ENCODE measurements around the gene NLK. TPM values are rescaled to one million over a fixed set of nuclear protein-coding genes. Genes with fewer than 3 reads are reported as not detected.

NLK gene
- total and polyA plus RNA-seq, 10 of the 15 experiments (the other 5 are each of a cell fraction or from before 2014, with no cell fraction given) = 5.0 to 22.9 (median 15.0) TPM

GRCh38 chr17:28092088-28092487 lies 49.6 kb downstream of the NLK start:
- FAIRE-seq (no peak), DNase-seq (ENCODE audit: low read depth, low spot score) (no peak), ATAC-seq (no peak)
- H3K36me3 ChIP-seq (ENCODE audit: control insufficient read depth in 2 of 2, insufficient read depth in 2 of 2, low read length in 1 of 2) = no peaks in the 10 kb centered on the region
- in situ Hi-C loops (cut with MboI) (no loop called here), intact Hi-C loops (cut with micrococcal nuclease; ENCODE audit: unreplicated experiment) (no loop called here)
- CTCF ChIA-PET = interaction anchor here (0.6 to 1.0 kb wide), 3 partner anchors 10 to 482 kb away, joined by 3 read pairs; no protein-coding TSS in a partner anchor
- H4K20me1 ChIP-seq (ENCODE audit: control insufficient read depth, insufficient read depth) = no peaks in the 10 kb centered on the region
- SMC1A ChIA-PET (ENCODE audit: uncharacterized antibody, unreplicated experiment) = interaction anchor here (0.6 to 1.6 kb wide), 5 partner anchors 17 to 100 kb away, joined by 3 to 8 read pairs (median 5); no protein-coding TSS in a partner anchor
- H3K79me2 ChIP-seq (ENCODE audit: control insufficient read depth, insufficient read depth, low read length) = no peaks in the 10 kb centered on the region; the same call in 1 of the 2 replicates
- H3K4me1 ChIP-seq (ENCODE audit: control insufficient read depth, insufficient read depth, low read length) = no peaks in the 10 kb centered on the region
- no peak overlapping the region for H3K4me2 ChIP-seq (ENCODE audit: control insufficient read depth, insufficient read depth)
- POLR2A ChIA-PET = no interaction called here
- no peak for TF ChIP-seq NR2C1 (IDR thresholded peaks at IDR 0.05)
- no peak for TF ChIP-seq ASH2L (IDR thresholded peaks at IDR 0.05; ENCODE audit: borderline replicate concordance, low read depth)
- TF ChIP-seq CREB1 (IDR thresholded peaks at IDR 0.05; ENCODE audit: low read depth) = no peak
- TF ChIP-seq IRF4 (IDR thresholded peaks at IDR 0.05; ENCODE audit: low read depth, low read length) = no peak
- no peak for TF ChIP-seq YY1 (IDR thresholded peaks at IDR 0.05; ENCODE audit: low read depth, low read length)
- no peaks in the 10 kb centered on the region; the same call in 2 of the 3 replicates for H3K9me3 ChIP-seq (replicated peaks; ENCODE audit: control insufficient read depth, insufficient read depth, low read length)
- no peak overlapping the region for H3K9ac ChIP-seq (ENCODE audit: control insufficient read depth, insufficient read depth, low read length)
- no TSS peak for BruUV-seq (replicated peaks)
- RAD21 ChIA-PET (ENCODE audit: unreplicated experiment) = interaction anchor here (0.5 to 1.1 kb wide), 2 partner anchors 38 to 159 kb away, joined by 3 read pairs; no protein-coding TSS in a partner anchor
- H3K4me3 ChIP-seq = no peak overlapping the region
- no peaks in the 10 kb centered on the region for H3K27me3 ChIP-seq (replicated peaks in 1 of 2; ENCODE audit: control insufficient read depth in 2 of 2, insufficient read depth in 2 of 2, low read length in 1 of 2)
- H2AFZ ChIP-seq (ENCODE audit: control insufficient read depth, low read depth, low read length) = no peak overlapping the region
- WGBS (ENCODE audit: insufficient coverage, insufficient replicate concordance, low lambda C conversion rate, missing lambda C conversion rate) = 100% methylated on average over 1 of the region's 1 CpG
- no peak overlapping the region for H3K27ac ChIP-seq (ENCODE audit: control insufficient read depth, insufficient read depth)

GRCh38 chr17:28093999-28094716 lies 51.7 kb downstream of the NLK start:
- no peak overlapping the region for H3K4me3 ChIP-seq
- POLR2A ChIA-PET = interaction anchor here (0.7 to 1.2 kb wide), 2 partner anchors 44 to 209 kb away, joined by 3 read pairs; no protein-coding TSS in a partner anchor
- no peaks in the 10 kb centered on the region; the same call in 1 of the 2 replicates for H3K79me2 ChIP-seq (ENCODE audit: control insufficient read depth, insufficient read depth, low read length)
- no peaks in the 10 kb centered on the region for H4K20me1 ChIP-seq (ENCODE audit: control insufficient read depth, insufficient read depth)
- no peak overlapping the region for H3K9ac ChIP-seq (ENCODE audit: control insufficient read depth, insufficient read depth, low read length)
- H3K9me3 ChIP-seq (replicated peaks; ENCODE audit: control insufficient read depth, insufficient read depth, low read length) = no peaks in the 10 kb centered on the region; the same call in 2 of the 3 replicates
- RAD21 ChIA-PET (ENCODE audit: unreplicated experiment) = interaction anchor here (0.7 to 1.4 kb wide), 4 partner anchors 37 to 295 kb away, joined by 3 to 5 read pairs (median 4); no protein-coding TSS in a partner anchor
- no peak overlapping the region for H3K4me2 ChIP-seq (ENCODE audit: control insufficient read depth, insufficient read depth)
- peak; percentile 21; the same call in 1 of the 3 replicates for ATAC-seq
- in situ Hi-C loops (cut with MboI) (no loop called here), intact Hi-C loops (cut with micrococcal nuclease; ENCODE audit: unreplicated experiment) (no loop called here)
- H3K27me3 ChIP-seq (replicated peaks in 1 of 2; ENCODE audit: control insufficient read depth in 2 of 2, insufficient read depth in 2 of 2, low read length in 1 of 2) = no peaks in the 10 kb centered on the region
- CTCF ChIA-PET = interaction anchor here (1.0 to 1.1 kb wide), 2 partner anchors 10 to 29 kb away, joined by 3 to 5 read pairs; no protein-coding TSS in a partner anchor
- no peaks in the 10 kb centered on the region for H3K36me3 ChIP-seq (ENCODE audit: control insufficient read depth in 2 of 2, insufficient read depth in 2 of 2, low read length in 1 of 2)
- DNase-seq (ENCODE audit: low read depth, low spot score) = no peak
- SMC1A ChIA-PET (ENCODE audit: uncharacterized antibody, unreplicated experiment) = interaction anchor here (0.7 to 3.9 kb wide), 21 partner anchors 9 to 157 kb away, joined by 3 to 17 read pairs (median 3); no protein-coding TSS in a partner anchor
- no peak overlapping the region for H2AFZ ChIP-seq (ENCODE audit: control insufficient read depth, low read depth, low read length)
- no peak overlapping the region for H3K27ac ChIP-seq (ENCODE audit: control insufficient read depth, insufficient read depth)
- no TSS peak for BruUV-seq (replicated peaks)
- FAIRE-seq = no peak
- H3K4me1 ChIP-seq (ENCODE audit: control insufficient read depth, insufficient read depth, low read length) = peaks cover 10% of the 10 kb centered on the region; the same call in 1 of the 2 replicates
- 40% methylated on average over 4 of the region's 4 CpGs for WGBS (ENCODE audit: insufficient coverage, insufficient replicate concordance, low lambda C conversion rate, missing lambda C conversion rate)
- TF ChIP-seq ATF2 (IDR thresholded peaks at IDR 0.05; ENCODE audit: low read length) (peak; percentile 24; the same call in 1 of the 2 replicates), SMAD5 (IDR thresholded peaks at IDR 0.05; ENCODE audit: low read depth) (peak; percentile 84), POLR2AphosphoS5 (IDR thresholded peaks at IDR 0.05; ENCODE audit: low read length) (peak; percentile 45; the same call in 1 of the 2 replicates), ZBTB40 (IDR thresholded peaks at IDR 0.05; ENCODE audit: borderline replicate concordance) (no peak)

Data from GM12878 (cell line).